ENCODE measurements around the gene GABRD.

The GABRD gene

DNA sequence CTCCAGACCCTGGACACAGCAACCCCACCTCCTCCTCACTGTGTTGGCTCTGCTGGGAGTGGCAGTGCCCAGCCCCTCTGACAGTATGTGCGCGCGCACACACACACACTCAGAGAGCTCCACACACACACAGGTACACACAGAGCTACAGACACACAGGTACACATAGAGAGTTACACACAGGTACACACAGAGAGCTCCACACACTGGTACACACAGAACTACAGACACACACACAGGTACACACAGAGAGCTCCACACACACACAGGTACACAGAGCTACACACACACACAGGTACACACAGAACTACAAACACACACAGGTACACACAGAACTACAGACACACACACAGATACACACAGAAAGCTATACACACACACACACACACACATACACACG lies 24.7 kb downstream of the GABRD start:
- no peaks in the 10 kb centered on the region for H4K20me1 ChIP-seq (ENCODE audit: insufficient read depth, low read length)
- H3K27ac ChIP-seq (ENCODE audit: low read length): no peak overlapping the region
- no peak for TF ChIP-seq EZH2 (IDR thresholded peaks at IDR 0.05; ENCODE audit: borderline replicate concordance, low read depth, low read length, severe bottlenecking)
- no peak overlapping the region for H2AFZ ChIP-seq (ENCODE audit: low read depth, low read length)
- no peak for DNase-seq
- peaks cover 13% of the 10 kb centered on the region for H3K27me3 ChIP-seq (ENCODE audit: insufficient read depth, low read length, poor library complexity)
- ATAC-seq (ENCODE audit: insufficient read depth, low read depth): no peak
- no peaks in the 10 kb centered on the region for H3K79me2 ChIP-seq (ENCODE audit: insufficient read depth, low read length)
- H3K4me3 ChIP-seq (ENCODE audit: low read depth in 1 of 2, low read length in 2 of 2): no peak overlapping the region
- H3K4me2 ChIP-seq (ENCODE audit: insufficient read depth, low read length): no peak overlapping the region
- no peaks in the 10 kb centered on the region for H3K4me1 ChIP-seq (ENCODE audit: insufficient read depth, low read length)
- H3K9ac ChIP-seq (ENCODE audit: low read depth, low read length): no peak overlapping the region
- no peaks in the 10 kb centered on the region for H3K36me3 ChIP-seq (ENCODE audit: insufficient read depth, low read length)
- no peaks in the 10 kb centered on the region for H3K9me3 ChIP-seq (ENCODE audit: insufficient read depth, low read length, severe bottlenecking)

DNA sequence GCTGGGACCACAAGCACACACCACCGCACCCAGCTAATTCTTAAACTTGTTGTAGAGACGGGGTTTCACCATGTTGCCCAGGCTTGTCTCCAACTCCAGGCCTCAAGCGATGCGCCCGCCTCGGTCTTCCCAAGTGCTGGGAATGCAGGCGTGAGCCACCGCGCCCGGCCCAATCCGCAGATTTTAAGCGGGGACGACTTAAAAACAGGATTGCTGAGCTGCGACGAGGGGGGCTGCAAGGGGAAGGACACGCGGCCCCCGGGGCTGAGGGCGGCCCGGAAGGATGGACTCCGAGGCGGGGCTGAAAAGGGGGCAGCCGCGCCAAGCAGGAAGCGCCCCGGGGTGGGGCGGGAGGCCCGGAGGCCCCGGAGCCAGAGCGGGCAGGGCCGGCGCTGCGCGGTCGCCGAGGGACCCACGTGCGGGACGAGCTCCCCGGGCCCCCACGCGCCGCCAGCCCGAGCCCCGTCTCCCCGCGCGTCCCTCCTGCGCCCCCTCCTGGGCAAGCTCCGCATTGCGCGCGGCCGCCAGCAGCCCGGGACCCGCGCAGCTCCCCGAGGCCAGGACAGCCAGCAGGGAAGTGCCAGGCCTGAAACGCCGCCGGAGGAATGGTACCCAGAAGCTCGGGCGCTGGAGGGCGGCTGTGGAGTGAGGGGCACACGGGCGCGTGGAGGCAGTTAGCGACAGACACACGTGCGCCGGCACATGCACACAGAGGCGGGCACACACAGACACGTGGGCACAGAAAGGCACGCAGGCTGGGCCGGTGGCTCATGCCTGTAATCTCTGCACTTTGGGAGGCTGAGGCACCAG lies 25.6 kb downstream of the GABRD start:
- Histone ChIP-seq H3K27me3 (ENCODE audit: insufficient read depth, low read length, poor library complexity) (peaks cover 8% of the 10 kb centered on the region), H3K4me3 (ENCODE audit: low read depth in 1 of 2, low read length in 2 of 2) (no peak overlapping the region), H4K20me1 (ENCODE audit: insufficient read depth, low read length) (no peaks in the 10 kb centered on the region), H3K4me1 (ENCODE audit: insufficient read depth, low read length) (no peaks in the 10 kb centered on the region), H3K9me3 (ENCODE audit: insufficient read depth, low read length, severe bottlenecking) (no peaks in the 10 kb centered on the region), H3K9ac (ENCODE audit: low read depth, low read length) (no peak overlapping the region), H3K36me3 (ENCODE audit: insufficient read depth, low read length) (no peaks in the 10 kb centered on the region), H3K4me2 (ENCODE audit: insufficient read depth, low read length) (no peak overlapping the region; the same call in 1 of the 2 replicates), H3K79me2 (ENCODE audit: insufficient read depth, low read length) (no peaks in the 10 kb centered on the region), H3K27ac (ENCODE audit: low read length) (no peak overlapping the region), H2AFZ (ENCODE audit: low read depth, low read length) (no peak overlapping the region)
- ATAC-seq (ENCODE audit: insufficient read depth, low read depth) (peak; percentile 86), DNase-seq (peak; percentile 65)
- TF ChIP-seq, protein P1, sequence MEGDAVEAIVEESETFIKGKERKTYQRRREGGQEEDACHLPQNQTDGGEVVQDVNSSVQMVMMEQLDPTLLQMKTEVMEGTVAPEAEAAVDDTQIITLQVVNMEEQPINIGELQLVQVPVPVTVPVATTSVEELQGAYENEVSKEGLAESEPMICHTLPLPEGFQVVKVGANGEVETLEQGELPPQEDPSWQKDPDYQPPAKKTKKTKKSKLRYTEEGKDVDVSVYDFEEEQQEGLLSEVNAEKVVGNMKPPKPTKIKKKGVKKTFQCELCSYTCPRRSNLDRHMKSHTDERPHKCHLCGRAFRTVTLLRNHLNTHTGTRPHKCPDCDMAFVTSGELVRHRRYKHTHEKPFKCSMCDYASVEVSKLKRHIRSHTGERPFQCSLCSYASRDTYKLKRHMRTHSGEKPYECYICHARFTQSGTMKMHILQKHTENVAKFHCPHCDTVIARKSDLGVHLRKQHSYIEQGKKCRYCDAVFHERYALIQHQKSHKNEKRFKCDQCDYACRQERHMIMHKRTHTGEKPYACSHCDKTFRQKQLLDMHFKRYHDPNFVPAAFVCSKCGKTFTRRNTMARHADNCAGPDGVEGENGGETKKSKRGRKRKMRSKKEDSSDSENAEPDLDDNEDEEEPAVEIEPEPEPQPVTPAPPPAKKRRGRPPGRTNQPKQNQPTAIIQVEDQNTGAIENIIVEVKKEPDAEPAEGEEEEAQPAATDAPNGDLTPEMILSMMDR (IDR thresholded peaks at IDR 0.05; ENCODE audit: borderline replicate concordance, extremely low read depth, low read length, poor library complexity, severe bottlenecking): peak; percentile 74
- no peak for TF ChIP-seq EZH2 (IDR thresholded peaks at IDR 0.05; ENCODE audit: borderline replicate concordance, low read depth, low read length, severe bottlenecking)

DNA sequence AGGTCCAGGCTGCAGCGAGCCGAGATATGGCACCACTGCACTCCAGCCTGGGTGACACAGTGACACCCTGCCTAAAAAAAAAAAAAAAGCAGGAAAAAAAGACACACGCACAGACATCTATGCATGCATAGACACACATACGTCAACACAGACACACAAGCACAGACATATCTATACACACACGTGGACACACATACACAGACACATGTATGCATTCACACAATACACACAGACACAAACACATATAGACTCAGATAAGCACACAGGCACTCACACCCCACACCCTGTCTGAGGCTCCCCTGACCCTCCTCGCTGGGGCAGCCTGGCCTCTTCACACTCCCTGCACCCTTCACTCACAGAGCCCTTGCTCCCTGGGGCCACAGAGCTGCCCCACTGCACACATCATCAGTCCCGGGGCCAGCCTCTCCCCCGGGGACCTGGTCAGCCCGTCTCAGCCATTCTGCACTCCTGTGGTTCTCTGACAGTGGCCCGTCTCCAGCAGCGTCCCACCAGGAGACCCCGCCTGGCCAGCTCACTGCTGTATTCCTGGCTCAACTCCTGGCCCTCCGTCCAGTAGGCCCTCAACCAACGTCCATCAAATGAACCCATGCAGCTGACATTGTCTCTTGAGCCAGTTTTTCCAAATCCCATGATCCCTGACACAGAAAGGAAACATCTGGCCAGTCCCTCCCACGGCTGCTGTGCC lies 26.5 kb downstream of the GABRD start:
- TF ChIP-seq, protein P1 (IDR thresholded peaks at IDR 0.05; ENCODE audit: borderline replicate concordance, extremely low read depth, low read length, poor library complexity, severe bottlenecking): no peak
- no peak for TF ChIP-seq EZH2 (IDR thresholded peaks at IDR 0.05; ENCODE audit: borderline replicate concordance, low read depth, low read length, severe bottlenecking)
- Histone ChIP-seq H3K27me3 (ENCODE audit: insufficient read depth, low read length, poor library complexity) (peaks cover 6% of the 10 kb centered on the region), H2AFZ (ENCODE audit: low read depth, low read length) (no peak overlapping the region), H3K9ac (ENCODE audit: low read depth, low read length) (no peak overlapping the region), H4K20me1 (ENCODE audit: insufficient read depth, low read length) (no peaks in the 10 kb centered on the region), H3K4me1 (ENCODE audit: insufficient read depth, low read length) (no peaks in the 10 kb centered on the region), H3K9me3 (ENCODE audit: insufficient read depth, low read length, severe bottlenecking) (no peaks in the 10 kb centered on the region), H3K4me3 (ENCODE audit: low read depth in 1 of 2, low read length in 2 of 2) (no peak overlapping the region), H3K27ac (ENCODE audit: low read length) (no peak overlapping the region), H3K79me2 (ENCODE audit: insufficient read depth, low read length) (no peaks in the 10 kb centered on the region), H3K36me3 (ENCODE audit: insufficient read depth, low read length) (no peaks in the 10 kb centered on the region), H3K4me2 (ENCODE audit: insufficient read depth, low read length) (no peak overlapping the region)
- no peak for DNase-seq
- ATAC-seq (ENCODE audit: insufficient read depth, low read depth): no peak
